Heart left ventricle (tissue), 16 donors: ENCODE results near the gene CNKSR3. TPM values are rescaled to one million over a fixed set of nuclear protein-coding genes. Genes with fewer than 3 reads are reported as not detected.

Experiments
- ATAC-seq, 4 donors: fragments of 200-7000 bp; cut with Tn5 transposase; one replicate each; pipeline ENCODE4 v1.9.1; 2020 to 2022; ENCODE audit warnings: moderate library complexity in 4 of 4, mild to moderate bottlenecking in 3 of 4, moderate number of reproducible peaks in 1 of 4
- DNase-seq, 5 donors: peaks; one replicate each; pipeline ENCODE4 v3.0.0-alpha.2; 2020
- H3K27ac ChIP-seq, 12 donors: fragments of 200-600 bp; sonication (generic) in 4 of 12; one replicate each; pipeline versions ENCODE4 v1.5.0 to v1.8.0; 2016 to 2022; ENCODE audit warnings: mild to moderate bottlenecking in 2 of 12
- H3K27me3 ChIP-seq, 9 donors: fragments of 200-600 bp; sonication (generic) in 2 of 9; one replicate each; pipeline versions ENCODE4 v1.5.1 to v1.8.0; 2016 to 2022; ENCODE audit warnings: mild to moderate bottlenecking in 3 of 9
- H3K36me3 ChIP-seq, 9 donors: fragments of 200-600 bp; sonication (generic) in 2 of 9; one replicate each; pipeline versions ENCODE4 v1.5.0 to v1.8.0; 2018 to 2022; ENCODE audit warnings: mild to moderate bottlenecking in 2 of 9
- H3K4me1 ChIP-seq, 12 donors: fragments of 200-600 bp; sonication (generic) in 4 of 12; one replicate each; pipeline versions ENCODE4 v1.5.0 to v1.8.0; 2016 to 2022; ENCODE audit warnings: mild to moderate bottlenecking in 3 of 12
- H3K4me3 ChIP-seq, 12 donors: fragments of 200-600 bp; sonication (generic) in 4 of 12; one replicate each; pipeline versions ENCODE4 v1.5.0 to v1.8.0; 2017 to 2022; ENCODE audit warnings: mild to moderate bottlenecking in 9 of 12, moderate library complexity in 4 of 12
- H3K9me3 ChIP-seq, 12 donors: fragments of 200-600 bp; sonication (generic) in 4 of 12; one replicate each; pipeline versions ENCODE4 v1.5.0 to v1.8.0; 2016 to 2022; ENCODE audit warnings: mild to moderate bottlenecking in 1 of 12
- POLR2A ChIP-seq, 2 donors: fragments of 450-650 bp; IDR thresholded peaks; one replicate each; pipeline ENCODE4 v1.6.1; 2017; ENCODE audit warnings: antibody characterized with exemption in 2 of 2, mild to moderate bottlenecking in 2 of 2, moderate library complexity in 2 of 2
- WGBS, 4 donors: extraction: QIAGEN DNeasy Blood & Tissue Kit in 2 of 4; methylation state at CpG; one replicate each; pipeline versions ENCODE4 v1.1.5 to v1.1.7; 2013 to 2018; 5-methylcytosine and 5-hydroxymethylcytosine counted together
- intact Hi-C, 10 donors: fragments of 100-400 bp; cut with DNase I; formaldehyde crosslinking; loops; one replicate each; pipeline versions ENCODE4 v1.11.1 to v1.14.2; 2022
- polyA plus RNA-seq, 2 donors: library from polyadenylated mRNA; stranded (reverse); fragments of 200-250 nt; gene quantifications; one replicate each; pipeline ENCODE4 v1.2.3, GENCODE V29; 2013
- total RNA-seq, 9 donors: library from RNA; depleted of rRNA in 2 of 9; stranded (reverse); fragments of >200 nt in 2 of 9; fragmentation: NEBNext Ultra II Directional in 3 of 9; extraction: Animal tissue kit (Norgen Biotek cat#: 25700) in 3 of 9; gene quantifications; one replicate each; pipeline versions ENCODE4 v1.1.0 to v1.2.4, GENCODE V29; 2016 to 2023
- TF ChIP-seq, protein P1 (sequence below), 12 donors: fragments of 200-600 bp; sonication (generic) in 4 of 12; IDR thresholded peaks; one replicate each; pipeline versions ENCODE4 v1.5.0 to v1.8.0; 2018 to 2022; ENCODE audit warnings: antibody characterized with exemption in 12 of 12, mild to moderate bottlenecking in 5 of 12
- donor health status: ischemic (EF 13 %, LVEDD 7.1; RV severe dilation, severe dysfunction).
- donor health status: healthy with polysubstance abuse.
- donor health status: DM: no; HTN: yes; CAD: no.
- donor health status: DM: no; HTN: no; CAD: no.
- donor health status: ischemic (EF 25% LVEDD 6.9; RV normal size, moderate dysfunction).
- donor health status: ischemic (EF 25% LVEDD 5.7; RV mildly dilated, moderate dysfunction).
- donor health status: healthy.
- donor health status: DM: yes; HTN: yes; CAD: no.
- donor health status: ischemic (EF 35%, LVEDD 5.7; RV mildly dilated, moderate dysfunction).
- donor health status: nonischemic (EF 11% LVEDD 7.7; RV severe dilation, severe dysfunction).
- donor health status: DM: yes; HTN: yes; CAD: no.
- donor health status: PGD.
- donor health status: ischemic (EF 29% LVEDD 5.4; RV normal size, mild dysfunction).
- donor health status: nonischemic (EF 23%, LVEDD 6.1; RV moderate dilation, normal function).

CNKSR3 gene
- total and polyA plus RNA-seq, 11 donors = 5.9 to 30.7 (median 17.7) TPM

DNA sequence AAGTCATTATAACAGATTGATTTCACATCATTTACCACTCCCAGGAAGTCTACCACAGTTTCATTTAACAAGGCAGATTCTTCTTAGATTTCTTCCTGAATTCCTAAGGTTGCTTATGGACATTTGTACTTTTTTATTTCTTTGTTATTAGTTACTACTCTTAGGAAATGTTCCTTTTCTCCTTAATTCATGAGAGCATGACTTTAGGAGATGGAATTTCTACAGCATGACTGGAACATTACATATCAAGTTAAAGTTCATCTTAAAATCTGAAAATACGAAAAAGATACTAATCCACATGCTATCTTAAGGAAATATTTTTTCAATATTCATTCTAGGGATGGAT, 22.3 kb downstream of the CNKSR3 start:
- TF ChIP-seq, protein P1, sequence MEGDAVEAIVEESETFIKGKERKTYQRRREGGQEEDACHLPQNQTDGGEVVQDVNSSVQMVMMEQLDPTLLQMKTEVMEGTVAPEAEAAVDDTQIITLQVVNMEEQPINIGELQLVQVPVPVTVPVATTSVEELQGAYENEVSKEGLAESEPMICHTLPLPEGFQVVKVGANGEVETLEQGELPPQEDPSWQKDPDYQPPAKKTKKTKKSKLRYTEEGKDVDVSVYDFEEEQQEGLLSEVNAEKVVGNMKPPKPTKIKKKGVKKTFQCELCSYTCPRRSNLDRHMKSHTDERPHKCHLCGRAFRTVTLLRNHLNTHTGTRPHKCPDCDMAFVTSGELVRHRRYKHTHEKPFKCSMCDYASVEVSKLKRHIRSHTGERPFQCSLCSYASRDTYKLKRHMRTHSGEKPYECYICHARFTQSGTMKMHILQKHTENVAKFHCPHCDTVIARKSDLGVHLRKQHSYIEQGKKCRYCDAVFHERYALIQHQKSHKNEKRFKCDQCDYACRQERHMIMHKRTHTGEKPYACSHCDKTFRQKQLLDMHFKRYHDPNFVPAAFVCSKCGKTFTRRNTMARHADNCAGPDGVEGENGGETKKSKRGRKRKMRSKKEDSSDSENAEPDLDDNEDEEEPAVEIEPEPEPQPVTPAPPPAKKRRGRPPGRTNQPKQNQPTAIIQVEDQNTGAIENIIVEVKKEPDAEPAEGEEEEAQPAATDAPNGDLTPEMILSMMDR (IDR thresholded peaks at IDR 0.05) = no peak
- TF ChIP-seq POLR2A (IDR thresholded peaks at IDR 0.05) = no peak
- peaks cover 0 to 52% (median 12%) of the 10 kb centered on the region in 12 donors for H3K4me1 ChIP-seq
- 79 to 97% (median 86%) methylated on average over 1 of the region's 1 CpG for WGBS, 4 donors

DNA sequence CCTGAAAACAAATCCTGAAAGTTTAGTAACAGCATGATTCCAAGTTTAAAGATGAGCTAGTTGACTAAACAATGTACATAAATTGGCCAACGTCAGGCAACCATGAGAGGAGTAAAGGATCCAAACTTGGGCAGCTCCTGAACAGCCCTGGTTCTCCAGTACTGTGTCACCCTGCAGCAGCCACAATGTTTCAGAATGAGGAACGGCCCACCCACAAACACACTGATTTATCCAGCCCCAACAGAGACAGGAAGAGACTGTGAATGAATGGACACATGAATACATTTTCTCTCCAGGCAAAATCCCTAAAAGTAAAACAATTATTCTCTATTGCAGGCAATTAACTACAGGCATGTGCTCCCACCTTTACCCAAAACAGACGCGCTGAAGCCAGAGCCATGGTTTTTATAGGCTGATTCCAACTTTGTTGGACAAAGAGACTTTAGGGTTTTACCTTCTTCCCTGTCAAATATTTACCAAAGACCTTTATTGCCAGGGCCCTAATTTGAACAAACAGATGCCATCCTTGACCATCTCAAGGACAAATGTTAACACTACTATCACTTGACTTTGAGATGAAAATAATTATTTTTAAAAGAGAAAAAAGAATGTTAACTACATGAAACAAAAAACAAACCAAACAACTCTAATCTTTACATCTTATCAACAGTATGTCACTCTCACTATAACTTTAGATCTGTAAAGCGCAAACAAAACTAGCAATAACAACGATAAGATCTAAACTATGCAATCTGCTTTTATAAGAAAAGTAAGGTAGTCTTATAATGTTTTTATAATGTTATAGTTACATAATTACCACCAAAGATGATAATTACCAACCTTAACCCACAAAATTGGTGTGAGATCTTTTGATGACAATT, 22.9 kb downstream of the CNKSR3 start:
- intact Hi-C loops = no loop called here
- H3K4me1 ChIP-seq = peaks cover 0 to 58% (median 18%) of the 10 kb centered on the region in 12 donors
- 66 to 75% (median 70%) methylated on average over 6 of the region's 6 CpGs for WGBS, 4 donors
- DNase-seq (no peak), ATAC-seq (peak in 1 of 4 donors; percentile 23)
- H3K27me3 ChIP-seq = no peaks in the 10 kb centered on the region
- peak overlapping the region in 1 of 12 donors; percentile 74 for H3K27ac ChIP-seq
- H3K4me3 ChIP-seq = no peak overlapping the region
- H3K9me3 ChIP-seq = no peaks in the 10 kb centered on the region
- TF ChIP-seq, protein P1 (IDR thresholded peaks at IDR 0.05) = no peak
- no peaks in the 10 kb centered on the region for H3K36me3 ChIP-seq

More for the DNA sequence above, 22.3 kb downstream of the CNKSR3 start:
- intact Hi-C loops = no loop called here
- DNase-seq = no peak
- ATAC-seq = no peak
- H3K27me3 ChIP-seq = no peaks in the 10 kb centered on the region
- peak overlapping the region in 1 of 12 donors; percentile 27 for H3K27ac ChIP-seq
- H3K4me3 ChIP-seq = no peak overlapping the region
- H3K36me3 ChIP-seq = no peaks in the 10 kb centered on the region
- no peaks in the 10 kb centered on the region for H3K9me3 ChIP-seq

DNA sequence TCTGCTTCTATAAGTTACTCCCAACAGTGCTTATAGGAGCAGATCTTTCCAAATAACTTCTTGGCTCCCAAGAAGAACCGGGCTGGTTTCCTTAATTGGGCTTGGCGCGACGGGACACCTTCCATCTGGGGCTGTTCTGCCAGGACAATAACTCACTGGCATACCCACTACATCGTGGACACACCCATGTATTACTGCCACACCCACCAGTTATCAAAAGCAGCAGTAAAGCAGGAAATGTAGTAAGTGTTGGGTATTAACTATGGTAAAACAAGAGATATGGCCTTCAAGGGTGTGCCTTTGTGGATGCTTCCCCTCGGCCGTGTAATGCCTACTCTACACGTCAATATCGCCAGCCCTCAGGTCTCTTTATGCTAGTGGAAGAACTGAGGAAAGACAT, 24.7 kb downstream of the CNKSR3 start:
- Histone ChIP-seq H3K27ac (peak overlapping the region in 1 of 12 donors; percentile 74), H3K4me1 (peaks cover 0 to 61% (median 21%) of the 10 kb centered on the region in 12 donors), H3K9me3 (no peaks in the 10 kb centered on the region), H3K36me3 (no peaks in the 10 kb centered on the region), H3K27me3 (no peaks in the 10 kb centered on the region), H3K4me3 (no peak overlapping the region)
- TF ChIP-seq POLR2A (IDR thresholded peaks at IDR 0.05) = no peak
- TF ChIP-seq, protein P1 (IDR thresholded peaks at IDR 0.05) = no peak
- intact Hi-C loops = no loop called here
- DNase-seq (no peak), ATAC-seq (peak in 3 of 4 donors; percentile 17 to 55 (median 26))
- WGBS, 4 donors = 57 to 69% (median 66%) methylated on average over 9 of the region's 9 CpGs

DNA sequence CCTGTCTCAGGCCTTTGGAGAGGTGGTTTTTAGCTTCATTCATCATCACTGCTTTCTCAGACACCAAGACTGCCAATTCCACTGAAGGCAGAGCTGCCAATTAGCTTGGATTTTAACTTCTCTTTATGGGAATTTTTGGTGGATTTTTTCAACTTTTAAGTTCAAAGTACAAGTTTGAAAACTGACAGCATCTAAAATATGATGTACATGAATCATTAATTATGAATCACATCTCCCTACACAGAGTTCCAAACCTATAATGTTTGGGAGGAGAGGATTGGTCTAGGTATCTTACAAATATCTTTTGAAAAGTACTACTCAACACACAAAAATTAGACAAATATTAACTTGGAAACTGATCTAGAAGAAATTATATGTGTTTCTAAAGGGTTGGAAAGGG, 25.5 kb downstream of the CNKSR3 start:
- Histone ChIP-seq H3K27ac (peak overlapping the region in 1 of 12 donors; percentile 74), H3K36me3 (no peaks in the 10 kb centered on the region), H3K9me3 (no peaks in the 10 kb centered on the region), H3K27me3 (no peaks in the 10 kb centered on the region), H3K4me1 (peaks cover 0 to 59% (median 21%) of the 10 kb centered on the region in 12 donors), H3K4me3 (no peak overlapping the region)
- intact Hi-C loops = loop anchor here in 1 of 10 donors (5.0 kb wide), 1 partner anchor 38 kb away; no protein-coding TSS in a partner anchor
- ATAC-seq (no peak), DNase-seq (no peak)
- no peak for TF ChIP-seq POLR2A (IDR thresholded peaks at IDR 0.05)
